Stimulated activated CD4-positive, alpha-beta T cell treated with anti-CD3 and anti-CD28 coated beads, TNF-alpha, amount 100 ng/mL, for 4 hours (primary cell): ENCODE data around the gene SPNS1.
"Not testable (repeated sequence)": the region's sequence is repeated elsewhere in the genome, so short reads cannot be mapped to it uniquely, and the experiment has no call there.

Experiments
- DNase-seq, 3 experiments: peaks; one replicate each; pipeline ENCODE4 v3.0.0-alpha.2; 2020; ENCODE audit warnings: low read depth in 3 of 3

The SPNS1 gene

DNA sequence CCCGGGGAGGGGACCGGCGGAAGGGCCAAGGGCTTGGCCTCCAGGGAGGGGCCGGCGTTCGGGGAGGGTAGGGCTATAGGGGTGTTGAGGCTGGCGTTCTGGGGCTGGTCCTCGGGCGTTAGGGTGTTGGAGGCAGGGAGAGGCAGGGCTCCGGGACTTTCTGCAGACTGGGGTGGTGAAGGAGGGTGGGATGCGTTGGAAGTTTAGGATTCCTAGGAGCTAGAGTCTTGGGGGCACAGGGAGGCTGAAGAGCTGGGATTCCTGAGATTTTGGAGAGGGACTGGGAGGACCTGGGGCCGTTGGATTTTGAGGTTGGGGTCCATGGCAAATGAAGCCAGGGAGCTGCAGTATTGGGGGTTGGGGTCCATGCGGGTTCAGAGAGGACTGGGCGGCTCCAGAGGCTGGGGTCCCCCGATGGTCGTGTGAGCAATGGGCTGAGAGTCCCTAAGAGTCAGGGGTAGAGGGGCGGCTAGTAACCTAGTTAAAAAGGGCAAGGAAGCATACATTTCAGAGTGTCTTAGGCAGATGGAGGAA, 23.1 kb upstream of the SPNS1 start:
- no peak for DNase-seq

DNA sequence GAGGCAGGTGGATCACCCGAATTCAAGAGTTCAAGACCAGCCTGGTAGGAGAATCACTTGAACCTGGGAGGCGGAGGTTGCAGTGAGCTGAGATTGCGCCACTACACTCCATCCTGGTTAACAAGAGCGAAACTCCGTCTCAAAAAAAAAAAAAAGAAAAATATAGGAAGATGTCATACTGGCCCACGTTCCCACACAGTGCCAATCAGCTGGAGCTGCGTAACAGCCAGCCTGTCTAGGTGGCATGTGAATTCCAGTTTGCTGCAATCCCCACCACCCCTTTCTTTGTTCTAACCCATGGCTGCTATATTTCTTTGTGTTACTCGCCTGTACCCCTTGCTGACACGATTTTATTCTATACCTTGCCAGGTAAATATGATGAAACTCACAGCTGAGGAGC, 16.4 kb upstream of the SPNS1 start:
- no peak for DNase-seq

DNA sequence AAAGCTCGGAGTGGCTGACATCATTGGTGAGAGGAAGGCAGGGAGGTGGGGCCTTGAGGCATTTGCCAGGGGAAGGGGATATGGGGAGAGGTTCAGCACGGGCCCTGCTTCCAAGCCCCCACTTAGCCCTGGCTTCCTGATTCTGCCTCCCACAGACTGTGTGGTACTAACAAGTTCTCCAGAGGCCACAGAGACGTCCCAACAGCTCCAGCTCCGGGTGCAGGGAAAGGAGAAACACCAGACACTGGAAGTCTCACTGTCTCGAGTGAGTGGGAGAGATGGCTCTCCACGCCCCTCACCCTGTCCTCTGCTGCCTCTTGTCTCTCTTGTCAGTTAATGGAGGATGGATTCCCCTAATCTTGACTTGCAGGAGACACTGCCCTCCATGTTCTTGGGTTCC, 15.7 kb upstream of the SPNS1 start:
- no peak for DNase-seq

DNA sequence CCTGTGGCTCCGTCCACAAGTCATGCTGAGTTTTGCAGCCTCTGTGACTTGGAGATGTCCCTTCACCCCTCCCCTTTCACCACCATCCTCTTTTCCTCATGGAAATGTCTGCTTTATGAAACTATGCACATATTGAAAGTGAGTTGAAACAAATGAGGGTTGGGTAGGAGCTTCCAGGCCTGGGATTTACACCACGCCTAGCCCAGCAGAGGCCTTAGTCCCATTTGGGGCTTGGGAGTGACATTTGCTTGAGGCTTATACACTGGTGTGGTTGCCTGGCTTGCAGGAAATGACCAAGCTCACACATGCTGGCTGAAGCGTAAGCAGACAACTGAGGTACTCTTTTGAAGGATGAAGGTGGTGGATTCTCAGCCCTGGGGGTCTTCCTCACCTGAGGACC, 10.5 kb upstream of the SPNS1 start:
- DNase-seq, result no peak

DNA sequence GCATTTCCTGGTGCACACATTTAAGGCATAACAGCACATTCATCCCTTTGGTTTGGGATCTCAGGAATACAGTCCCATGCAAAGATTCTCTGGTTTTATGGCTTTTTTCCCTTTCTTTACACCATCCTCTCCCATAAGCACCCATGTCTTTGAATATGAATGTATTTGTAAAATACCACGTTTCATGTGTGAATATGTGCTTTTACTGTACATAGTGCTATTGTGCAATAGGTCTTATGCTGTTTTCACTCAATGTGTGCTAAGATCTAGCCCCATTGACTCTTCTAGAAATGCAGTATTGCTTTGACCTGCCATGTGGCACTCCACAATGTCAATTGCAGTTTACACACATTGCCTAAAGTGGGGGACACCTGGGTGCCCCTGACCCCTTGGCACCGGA, 10.1 kb upstream of the SPNS1 start:
- no peak for DNase-seq

DNA sequence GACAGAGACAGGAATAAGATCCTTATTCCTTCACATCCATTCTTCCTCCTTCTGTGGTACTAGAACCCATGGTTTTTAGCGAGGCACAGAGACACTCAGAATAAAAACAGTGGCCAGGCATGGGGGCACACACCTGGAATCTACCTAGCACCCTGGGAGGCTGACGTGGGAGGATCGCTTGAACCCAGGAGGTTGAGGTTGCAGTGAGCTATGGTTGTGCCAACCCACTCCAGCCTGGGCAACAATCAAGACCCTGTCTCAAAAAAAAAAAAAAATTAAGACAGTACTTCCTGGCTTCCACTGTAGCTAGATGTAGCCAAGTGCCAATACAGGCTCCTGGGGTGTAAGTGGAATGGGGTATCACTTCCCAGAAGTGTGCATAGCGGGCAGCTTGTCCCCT, 7.4 kb upstream of the SPNS1 start:
- DNase-seq, result no peak

DNA sequence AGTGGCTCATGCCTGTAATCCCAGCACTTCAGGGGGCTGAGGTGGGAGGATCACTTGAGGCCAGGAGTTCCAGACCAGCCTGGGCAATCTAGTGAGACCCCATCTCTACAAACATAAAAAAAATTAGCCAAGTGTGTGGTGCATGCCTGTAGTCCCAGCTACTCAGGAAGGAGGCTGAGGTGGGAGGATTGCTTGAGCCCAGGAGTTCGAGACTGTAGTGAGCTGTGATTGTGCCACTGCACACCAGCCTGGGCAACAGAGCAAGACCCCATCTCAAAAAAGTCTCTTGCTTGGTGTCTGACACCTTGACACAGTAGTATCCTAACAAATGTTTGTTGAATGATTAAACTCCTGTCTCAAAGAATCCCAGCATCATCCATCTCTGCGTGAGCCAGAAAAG, 4.9 kb upstream of the SPNS1 start:
- DNase-seq, result not testable (repeated sequence)

DNA sequence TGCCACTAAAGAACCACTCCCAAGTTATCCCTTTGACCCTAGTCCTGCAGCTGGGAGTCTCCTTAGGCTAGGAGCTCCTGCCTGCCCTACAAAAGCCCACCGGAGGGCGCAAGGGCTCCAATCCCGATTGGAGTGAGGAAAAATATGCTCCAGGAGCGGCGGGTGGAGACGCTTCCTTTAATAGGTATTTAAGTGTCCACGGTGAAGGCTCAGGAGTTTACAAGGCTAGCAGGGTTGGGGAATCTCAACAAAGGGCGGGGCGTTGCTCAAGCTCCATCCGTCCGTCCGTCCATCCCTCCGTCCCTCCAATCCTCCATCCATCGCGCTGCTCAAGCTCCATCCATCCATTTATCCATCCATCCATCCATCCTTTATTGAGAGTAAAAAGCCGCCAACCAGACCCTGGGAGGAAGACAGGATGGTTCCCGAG, 556 bp upstream of the SPNS1 start:
- no peak for DNase-seq

DNA sequence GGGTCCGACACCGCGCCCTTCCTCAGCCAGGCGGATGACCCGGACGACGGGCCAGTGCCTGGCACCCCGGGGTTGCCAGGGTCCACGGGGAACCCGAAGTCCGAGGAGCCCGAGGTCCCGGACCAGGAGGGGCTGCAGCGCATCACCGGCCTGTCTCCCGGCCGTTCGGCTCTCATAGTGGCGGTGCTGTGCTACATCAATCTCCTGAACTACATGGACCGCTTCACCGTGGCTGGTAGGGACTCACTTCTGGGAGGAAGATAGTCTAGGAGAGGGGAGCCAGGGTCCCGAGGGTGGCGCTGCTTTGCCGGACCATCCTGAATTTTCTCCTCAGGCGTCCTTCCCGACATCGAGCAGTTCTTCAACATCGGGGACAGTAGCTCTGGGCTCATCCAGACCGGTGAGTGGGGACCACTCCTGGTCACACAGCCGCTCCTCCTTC, 601 bp downstream of the SPNS1 start:
- no peak for DNase-seq

DNA sequence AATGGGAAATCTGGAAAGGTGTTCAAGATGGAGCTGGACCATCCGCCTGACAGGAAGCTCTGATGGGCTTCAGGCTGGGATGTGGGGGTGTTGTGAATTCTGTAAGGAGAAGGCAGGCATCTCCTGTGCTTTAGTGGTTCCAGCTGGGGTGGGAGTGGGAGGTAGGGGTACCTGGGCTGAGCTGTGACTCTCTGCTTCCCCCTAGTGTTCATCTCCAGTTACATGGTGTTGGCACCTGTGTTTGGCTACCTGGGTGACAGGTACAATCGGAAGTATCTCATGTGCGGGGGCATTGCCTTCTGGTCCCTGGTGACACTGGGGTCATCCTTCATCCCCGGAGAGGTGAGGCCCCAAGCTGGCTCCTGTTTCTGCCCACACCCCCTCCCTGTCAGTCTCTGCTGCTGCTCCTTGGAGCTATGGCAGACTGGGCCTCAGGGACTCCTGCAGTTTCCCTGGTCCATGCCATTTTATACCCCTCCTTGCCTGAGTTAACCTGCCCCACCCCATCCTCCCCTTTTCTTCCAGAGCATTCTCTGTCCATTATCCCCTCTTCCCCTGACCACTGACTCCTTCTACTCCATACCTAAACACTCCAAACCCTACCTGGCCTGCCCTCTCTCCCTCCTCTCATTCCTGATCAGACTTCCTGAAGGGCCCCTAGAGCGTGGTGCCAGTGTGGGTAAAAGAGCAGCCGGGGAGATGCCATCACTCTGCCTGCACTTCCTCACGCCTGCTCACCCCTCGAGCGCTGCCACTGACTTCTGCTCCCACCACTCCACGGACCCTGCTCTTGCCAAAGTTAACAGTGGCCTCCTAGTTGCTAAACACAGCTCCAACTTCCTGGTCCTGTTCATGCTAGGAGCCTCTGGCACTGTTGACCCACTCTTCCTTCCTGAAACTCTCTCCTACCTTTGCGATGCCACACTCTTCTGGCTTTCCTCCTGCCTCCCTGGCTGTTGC, 3.4 kb downstream of the SPNS1 start:
- DNase-seq, result no peak

DNA sequence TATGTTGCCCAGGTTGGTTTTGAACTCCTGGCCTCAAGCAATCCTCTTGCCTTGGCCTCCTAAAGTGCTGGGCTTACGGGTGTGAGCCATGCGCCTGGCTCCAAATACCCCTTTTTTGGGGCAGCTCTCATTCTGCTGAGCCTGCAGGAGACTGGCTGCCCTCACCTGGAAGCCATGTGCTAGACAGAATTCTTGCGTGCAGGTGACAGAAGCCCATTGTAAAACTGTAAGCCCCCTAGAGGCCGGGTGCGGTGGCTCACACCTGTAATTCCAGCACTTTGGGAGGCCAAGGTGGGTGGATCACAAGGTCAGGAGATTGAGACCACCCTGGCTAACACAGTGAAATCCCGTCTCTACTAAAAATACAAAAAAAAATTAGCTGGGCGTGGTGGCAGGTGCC, 5.8 kb downstream of the SPNS1 start:
- DNase-seq, result not testable (repeated sequence)

DNA sequence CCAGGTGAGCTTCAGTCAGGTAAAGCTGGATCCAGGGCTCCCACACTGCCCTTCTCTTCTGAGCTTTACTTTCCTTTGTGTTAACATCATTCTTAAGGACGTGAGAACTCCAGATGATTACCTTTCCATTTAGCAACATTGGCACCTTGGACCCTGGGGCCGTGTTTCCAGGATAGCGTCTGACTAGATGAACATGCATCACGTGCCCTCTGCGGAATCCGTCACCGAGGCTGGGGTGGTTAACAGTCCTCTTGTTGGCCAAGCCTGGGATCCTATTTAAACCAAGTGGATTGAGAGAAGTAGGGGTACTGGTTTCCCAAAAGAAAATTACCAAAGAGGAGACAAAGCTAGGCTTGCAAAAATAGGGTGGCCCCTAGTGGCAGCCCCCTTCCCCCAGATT, 6.4 kb downstream of the SPNS1 start:
- DNase-seq, result no peak

DNA sequence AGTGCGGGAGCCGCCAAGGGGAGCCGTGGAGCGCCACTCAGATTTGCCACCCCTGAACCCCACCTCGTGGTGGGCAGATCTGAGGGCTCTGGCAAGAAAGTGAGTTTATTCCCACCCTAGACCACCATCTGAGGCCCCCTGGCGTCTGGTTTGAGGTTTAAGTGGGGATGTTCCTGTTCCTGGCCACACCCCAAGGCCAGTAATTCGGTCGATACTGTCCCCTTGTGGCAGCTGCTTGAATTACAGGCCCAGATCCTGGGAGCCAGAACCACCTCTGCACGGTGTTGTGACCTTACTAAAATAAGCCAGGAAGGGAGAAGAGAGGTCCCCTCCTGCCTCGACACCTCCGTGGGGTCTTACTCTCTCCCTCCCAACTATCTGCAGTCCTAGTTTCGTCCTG, 6.9 kb downstream of the SPNS1 start:
- no peak for DNase-seq

DNA sequence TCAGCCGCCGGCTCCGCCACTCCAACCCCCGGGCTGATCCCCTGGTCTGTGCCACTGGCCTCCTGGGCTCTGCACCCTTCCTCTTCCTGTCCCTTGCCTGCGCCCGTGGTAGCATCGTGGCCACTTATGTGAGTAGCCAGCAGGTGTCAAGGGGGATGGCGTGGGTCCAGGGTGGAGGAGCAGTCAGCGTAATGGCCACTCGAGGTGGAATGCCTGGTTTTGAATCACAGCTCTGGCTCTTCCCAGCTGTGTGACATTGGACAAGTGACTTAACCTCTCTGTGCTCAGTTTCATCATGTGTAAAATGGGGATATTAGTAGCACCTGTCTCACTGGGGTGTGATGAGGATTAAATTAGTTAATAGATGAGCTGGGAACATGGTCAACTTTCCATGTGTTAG, 7.8 kb downstream of the SPNS1 start:
- no peak for DNase-seq

DNA sequence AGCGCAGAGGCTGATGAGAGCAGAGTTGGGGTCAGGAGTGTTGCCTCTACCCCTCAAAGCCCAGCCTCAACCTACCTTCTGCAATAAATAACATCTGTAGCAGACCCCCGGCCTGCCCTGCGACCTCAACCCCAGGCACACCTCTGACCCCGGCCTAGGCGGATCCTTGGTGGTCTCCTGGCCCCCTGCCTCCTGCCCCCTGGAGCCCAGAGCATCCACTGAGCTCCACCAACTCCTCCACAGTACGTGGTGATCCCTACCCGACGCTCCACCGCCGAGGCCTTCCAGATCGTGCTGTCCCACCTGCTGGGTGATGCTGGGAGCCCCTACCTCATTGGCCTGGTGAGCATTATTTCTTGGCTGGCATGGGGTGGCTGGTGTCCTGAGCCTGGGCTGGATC, 8.4 kb downstream of the SPNS1 start:
- no peak for DNase-seq

DNA sequence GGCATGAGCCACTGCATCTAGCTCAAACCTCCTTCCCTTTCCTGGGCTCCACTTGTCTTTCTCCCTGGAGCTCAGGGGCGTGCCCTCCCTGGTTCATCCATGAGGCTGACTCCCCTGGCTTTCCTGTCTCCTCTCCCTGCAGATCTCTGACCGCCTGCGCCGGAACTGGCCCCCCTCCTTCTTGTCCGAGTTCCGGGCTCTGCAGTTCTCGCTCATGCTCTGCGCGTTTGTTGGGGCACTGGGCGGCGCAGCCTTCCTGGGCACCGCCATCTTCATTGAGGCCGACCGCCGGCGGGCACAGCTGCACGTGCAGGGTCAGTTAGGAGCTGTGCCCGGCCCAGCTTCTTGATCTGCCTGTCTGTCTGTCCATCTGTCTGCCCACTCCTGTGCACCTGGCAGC, 9.1 kb downstream of the SPNS1 start:
- no peak for DNase-seq

DNA sequence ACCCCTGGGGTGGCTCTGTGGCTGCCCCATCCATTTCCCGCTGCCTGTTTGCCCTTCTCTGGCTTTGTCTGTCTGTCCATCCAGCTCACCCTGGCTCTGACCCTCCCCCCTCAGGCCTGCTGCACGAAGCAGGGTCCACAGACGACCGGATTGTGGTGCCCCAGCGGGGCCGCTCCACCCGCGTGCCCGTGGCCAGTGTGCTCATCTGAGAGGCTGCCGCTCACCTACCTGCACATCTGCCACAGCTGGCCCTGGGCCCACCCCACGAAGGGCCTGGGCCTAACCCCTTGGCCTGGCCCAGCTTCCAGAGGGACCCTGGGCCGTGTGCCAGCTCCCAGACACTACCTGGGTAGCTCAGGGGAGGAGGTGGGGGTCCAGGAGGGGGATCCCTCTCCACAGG, 9.5 kb downstream of the SPNS1 start:
- DNase-seq, result no peak

DNA sequence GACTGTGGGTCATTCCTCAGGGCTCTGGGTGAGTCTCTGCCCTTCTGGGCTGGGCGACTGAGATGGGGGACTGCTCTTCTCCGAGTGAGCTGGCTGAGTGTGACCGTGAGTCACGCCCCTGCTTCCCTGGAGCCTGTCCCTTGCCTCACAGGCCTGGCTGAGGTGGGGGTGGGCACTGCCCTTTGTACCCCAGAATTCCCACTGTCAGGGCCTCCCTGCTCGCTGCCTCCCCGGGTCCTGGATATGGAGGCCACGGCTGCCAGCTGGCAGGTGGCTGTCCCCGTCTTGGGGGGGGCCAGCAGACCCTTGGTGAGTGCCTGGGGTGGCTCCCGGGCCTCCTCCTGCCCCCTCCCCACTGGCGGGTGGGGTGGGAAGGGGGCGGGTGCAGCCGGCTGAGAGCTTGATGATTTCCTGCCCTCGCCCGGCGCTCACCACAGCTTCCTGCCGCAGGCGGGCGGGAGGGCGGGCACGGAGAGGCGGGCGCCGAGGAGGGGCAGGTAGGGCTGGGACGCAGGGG, 10.1 kb downstream of the SPNS1 start, which contains the start of gene LAT:
Gene LAT, plus strand, starts transcription at position 434 of the 517 bp plus-strand sequence. CDS start 366 bp downstream, outside the sequence.
- DNase-seq, result peak; percentile 60 to 69 (median 66)

DNA sequence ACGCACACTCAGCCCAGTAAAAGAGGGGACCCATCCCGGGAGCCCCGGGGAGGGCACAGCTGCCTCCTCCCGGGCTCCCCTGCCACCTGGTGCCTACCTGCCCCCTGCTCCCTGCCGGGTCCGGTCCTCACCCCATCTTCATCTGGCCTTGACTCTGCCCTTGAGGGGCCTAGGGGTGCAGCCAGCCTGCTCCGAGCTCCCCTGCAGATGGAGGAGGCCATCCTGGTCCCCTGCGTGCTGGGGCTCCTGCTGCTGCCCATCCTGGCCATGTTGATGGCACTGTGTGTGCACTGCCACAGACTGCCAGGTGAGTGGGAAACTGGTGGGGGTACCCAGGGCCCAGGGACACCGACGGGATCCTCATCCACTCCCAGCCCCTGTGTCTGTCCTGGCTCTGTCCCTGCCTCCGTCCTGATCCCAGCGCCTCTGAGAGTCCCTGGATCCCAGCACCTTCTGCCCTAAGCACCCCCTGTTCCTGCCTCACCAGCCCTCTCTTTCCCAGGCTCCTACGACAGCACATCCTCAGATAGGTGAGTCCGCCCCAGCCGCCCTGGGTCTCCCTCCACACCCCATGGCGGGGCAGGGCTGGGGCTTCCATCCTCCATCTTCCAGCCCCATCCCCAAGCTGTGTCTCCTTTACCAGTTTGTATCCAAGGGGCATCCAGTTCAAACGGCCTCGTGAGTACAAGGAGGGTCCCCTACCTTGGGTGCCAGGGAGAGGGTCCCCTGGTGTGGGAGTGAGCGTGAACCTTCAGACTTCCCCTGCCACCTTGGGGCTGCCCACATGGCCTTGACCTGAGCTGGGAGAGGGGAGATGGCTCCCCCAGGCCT, 10.8 kb downstream of the SPNS1 start:
- DNase-seq, result no peak

DNA sequence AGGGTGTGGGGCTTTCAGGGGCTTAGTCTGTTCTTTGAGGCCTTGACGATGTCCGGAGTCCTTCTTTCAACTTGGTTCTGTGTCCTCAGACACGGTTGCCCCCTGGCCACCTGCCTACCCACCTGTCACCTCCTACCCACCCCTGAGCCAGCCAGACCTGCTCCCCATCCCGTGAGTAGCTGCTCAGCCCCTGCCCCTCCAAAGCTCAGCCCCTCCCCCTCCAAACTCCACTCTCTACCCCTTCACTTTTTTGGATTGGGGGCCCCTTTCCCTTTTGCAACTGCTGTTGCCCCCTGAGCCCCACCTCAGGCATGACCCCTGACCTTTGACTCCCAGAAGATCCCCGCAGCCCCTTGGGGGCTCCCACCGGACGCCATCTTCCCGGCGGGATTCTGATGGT, 11.5 kb downstream of the SPNS1 start:
- no peak for DNase-seq

DNA sequence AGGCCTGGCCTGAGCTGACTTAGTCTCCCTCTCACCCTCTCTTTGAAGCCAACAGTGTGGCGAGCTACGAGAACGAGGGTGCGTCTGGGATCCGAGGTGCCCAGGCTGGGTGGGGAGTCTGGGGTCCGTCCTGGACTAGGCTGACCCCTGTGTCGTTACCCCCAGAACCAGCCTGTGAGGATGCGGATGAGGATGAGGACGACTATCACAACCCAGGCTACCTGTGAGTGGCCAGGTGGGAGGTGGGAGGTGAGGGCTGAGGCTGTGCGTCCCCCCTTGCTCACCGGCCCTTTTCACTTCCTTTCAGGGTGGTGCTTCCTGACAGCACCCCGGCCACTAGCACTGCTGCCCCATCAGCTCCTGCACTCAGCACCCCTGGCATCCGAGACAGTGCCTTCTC, 11.9 kb downstream of the SPNS1 start:
- DNase-seq, result no peak

DNA sequence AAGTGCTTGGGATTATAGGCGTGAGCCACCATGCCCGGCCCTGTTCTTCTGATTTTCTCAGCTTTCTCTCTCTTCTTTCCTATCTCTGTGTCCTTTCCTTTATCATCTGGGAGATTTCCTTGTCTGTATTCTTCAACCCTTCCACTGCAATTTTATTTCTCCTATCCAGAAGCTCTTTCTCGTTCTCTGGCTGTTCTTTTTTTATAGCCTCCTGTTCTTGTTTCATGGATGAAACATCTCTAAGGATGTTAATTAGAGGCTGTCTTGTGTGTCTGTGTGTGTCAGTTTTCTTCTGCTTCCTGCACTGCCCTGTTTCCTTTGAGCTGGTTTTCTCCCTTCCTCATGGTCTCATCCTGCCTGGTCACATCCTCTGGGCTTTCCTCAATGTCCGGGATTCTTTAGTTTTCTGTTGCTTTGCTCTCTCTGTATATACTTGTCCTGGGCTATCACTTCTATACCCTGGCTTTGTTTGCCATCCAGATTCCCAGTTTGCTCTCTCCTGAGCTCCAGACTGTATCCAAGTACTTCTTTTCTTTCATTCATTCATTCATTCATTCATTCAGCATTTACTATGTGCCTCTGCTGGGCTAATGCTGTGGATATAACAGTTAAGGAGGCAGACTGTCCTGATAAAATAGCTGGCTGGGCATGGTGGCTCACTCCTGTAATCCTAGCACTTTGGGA, 12.7 kb downstream of the SPNS1 start:
- DNase-seq, result no peak
